CD8-positive, alpha-beta memory T cell (primary cell): Measurements from ENCODE around the gene ITGB1BP2. TPM values are rescaled to one million over a fixed set of nuclear protein-coding genes. Genes with fewer than 3 reads are reported as not detected.
A peak's percentile ranks its signal among the peaks of the same experiment; 100 is the strongest.
"Not testable (repeated sequence)": the region's sequence is repeated elsewhere in the genome, so short reads cannot be mapped to it uniquely, and the experiment has no call there.

Experiments
- CTCF ChIA-PET: fragments of 350-600 bp; sonication (Branson Sonifier 250); formaldehyde crosslinking; loops from one replicate; lab custom pipeline; 2021; ENCODE audit warnings: antibody characterized with exemption; lab: Charles Lee
- POLR2A ChIA-PET: fragments of 350-600 bp; sonication (Branson Sonifier 250); formaldehyde crosslinking; loops from one replicate; lab custom pipeline; 2021; ENCODE audit warnings: antibody characterized with exemption; lab: Charles Lee
- DNase-seq, 5 donors: peaks; one replicate each; pipeline versions ENCODE4 v3.0.0 to v3.0.0-alpha.2; 2020 to 2022; ENCODE audit warnings: mixed read lengths in 1 of 5
- H3K27ac ChIP-seq: one replicate; pipeline ENCODE4 v1.7.0; 2013; ENCODE audit warnings: low read depth, mild to moderate bottlenecking, low read length, moderate library complexity
- H3K27me3 ChIP-seq: 2 replicates; pipeline ENCODE4 v1.7.0; 2013; ENCODE audit warnings: low read length, mild to moderate bottlenecking; ENCODE audit not compliant: insufficient read depth, poor library complexity, severe bottlenecking
- H3K36me3 ChIP-seq: 2 replicates; pipeline ENCODE4 v1.7.0; 2013; ENCODE audit warnings: mild to moderate bottlenecking, low read length, moderate library complexity; ENCODE audit not compliant: insufficient read depth
- H3K4me1 ChIP-seq: 2 replicates; pipeline ENCODE4 v1.7.0; 2013; ENCODE audit warnings: mild to moderate bottlenecking, low read length, moderate library complexity; ENCODE audit not compliant: insufficient read depth
- H3K4me3 ChIP-seq: 2 replicates; pipeline ENCODE4 v1.7.0; 2013; ENCODE audit warnings: mild to moderate bottlenecking, low read length
- H3K9me3 ChIP-seq: 2 replicates; pipeline ENCODE4 v1.7.0; 2013; ENCODE audit warnings: mild to moderate bottlenecking, low read length
- H3K27ac Mint-ChIP-seq, 8 donors: one replicate each; pipeline ENCODE4 v1.8.0; 2020 to 2021; ENCODE audit warnings: mixed read lengths in 8 of 8, mild to moderate bottlenecking in 6 of 8, inconsistent platforms in 3 of 8, moderate library complexity in 3 of 8
- H3K27me3 Mint-ChIP-seq, 2 donors: one replicate each; pipeline ENCODE4 v1.8.0; 2020 to 2021; ENCODE audit warnings: mixed read lengths in 2 of 2, mild to moderate bottlenecking in 1 of 2, moderate library complexity in 1 of 2
- H3K36me3 Mint-ChIP-seq, 3 donors: one replicate each; pipeline ENCODE4 v1.8.0; 2020 to 2021; ENCODE audit warnings: mixed read lengths in 3 of 3, inconsistent platforms in 1 of 3, mild to moderate bottlenecking in 1 of 3
- H3K4me1 Mint-ChIP-seq, 3 donors: one replicate each; pipeline ENCODE4 v1.8.0; 2020 to 2021; ENCODE audit warnings: mixed read lengths in 3 of 3, inconsistent platforms in 1 of 3, mild to moderate bottlenecking in 1 of 3
- H3K4me3 Mint-ChIP-seq, 7 donors: one replicate each; pipeline ENCODE4 v1.8.0; 2020 to 2021; ENCODE audit warnings: mixed read lengths in 7 of 7, mild to moderate bottlenecking in 6 of 7, moderate library complexity in 4 of 7, inconsistent platforms in 2 of 7
- H3K9me3 Mint-ChIP-seq, 5 donors: one replicate each; pipeline ENCODE4 v1.8.0; 2020 to 2022; ENCODE audit warnings: mixed read lengths in 5 of 5, mild to moderate bottlenecking in 3 of 5, moderate library complexity in 2 of 5, inconsistent platforms in 1 of 5
- polyA plus RNA-seq: library from polyadenylated mRNA; unstranded; fragments of 300-500 nt; fragmentation: Illumina TruSeq; gene quantifications from one replicate; pipeline ENCODE4 v1.2.3, GENCODE V29; 2021
- total RNA-seq, 2 experiments: library from RNA; stranded (reverse); gene quantifications; one replicate each; pipeline ENCODE4 v1.2.3, GENCODE V29; 2021

ITGB1BP2 gene
- total and polyA plus RNA-seq, 3 experiments from 2014 or later, result 3.7 to 3.8 TPM; not detected in 1

DNA sequence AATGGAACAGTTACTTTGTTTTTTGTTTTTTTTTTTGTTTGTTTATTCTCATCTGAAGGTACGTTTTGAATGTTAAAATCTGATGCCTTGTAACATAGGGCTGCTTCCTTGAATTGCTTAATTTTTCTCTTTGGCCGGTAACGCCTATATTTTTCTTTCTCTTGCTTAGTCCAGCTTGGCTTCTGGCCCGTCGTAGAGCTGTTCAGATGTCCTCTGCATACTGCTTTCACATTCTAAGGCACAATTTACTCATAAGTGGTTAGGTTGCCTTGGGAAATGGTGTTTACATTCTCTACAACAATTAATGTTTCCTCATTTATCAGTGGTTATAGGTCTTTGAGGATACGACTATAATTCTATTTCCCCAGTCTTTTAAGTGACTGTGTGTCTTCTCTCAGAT, 10.2 kb upstream of the ITGB1BP2 start:
- Histone ChIP-seq H3K9me3 (no peaks in the 10 kb centered on the region), H3K4me1 (no peaks in the 10 kb centered on the region), H3K27ac (no peak overlapping the region), H3K27me3 (no peaks in the 10 kb centered on the region), H3K36me3 (peaks cover 33% of the 10 kb centered on the region), H3K4me3 (no peak overlapping the region)
- Mint-ChIP-seq H3K4me1 (peaks cover 14 to 31% (median 15%) of the 10 kb centered on the region in 3 donors), H3K36me3 (peaks cover 0 to 47% (median 0%) of the 10 kb centered on the region in 3 donors), H3K4me3 (no peak overlapping the region), H3K27ac (peak overlapping the region in 2 of 8 donors; percentile 66 to 73), H3K27me3 (no peaks in the 10 kb centered on the region), H3K9me3 (no peaks in the 10 kb centered on the region)
- POLR2A ChIA-PET, result interaction anchor here (0.7 kb wide), 1 partner anchor 518 kb away, joined by 3 read pairs; no protein-coding TSS in a partner anchor
- DNase-seq, result no peak
- CTCF ChIA-PET, result interaction anchor here (1.7 kb wide), 1 partner anchor 8 kb away, joined by 6 read pairs; the partner anchor contains the start of gene NONO

DNA sequence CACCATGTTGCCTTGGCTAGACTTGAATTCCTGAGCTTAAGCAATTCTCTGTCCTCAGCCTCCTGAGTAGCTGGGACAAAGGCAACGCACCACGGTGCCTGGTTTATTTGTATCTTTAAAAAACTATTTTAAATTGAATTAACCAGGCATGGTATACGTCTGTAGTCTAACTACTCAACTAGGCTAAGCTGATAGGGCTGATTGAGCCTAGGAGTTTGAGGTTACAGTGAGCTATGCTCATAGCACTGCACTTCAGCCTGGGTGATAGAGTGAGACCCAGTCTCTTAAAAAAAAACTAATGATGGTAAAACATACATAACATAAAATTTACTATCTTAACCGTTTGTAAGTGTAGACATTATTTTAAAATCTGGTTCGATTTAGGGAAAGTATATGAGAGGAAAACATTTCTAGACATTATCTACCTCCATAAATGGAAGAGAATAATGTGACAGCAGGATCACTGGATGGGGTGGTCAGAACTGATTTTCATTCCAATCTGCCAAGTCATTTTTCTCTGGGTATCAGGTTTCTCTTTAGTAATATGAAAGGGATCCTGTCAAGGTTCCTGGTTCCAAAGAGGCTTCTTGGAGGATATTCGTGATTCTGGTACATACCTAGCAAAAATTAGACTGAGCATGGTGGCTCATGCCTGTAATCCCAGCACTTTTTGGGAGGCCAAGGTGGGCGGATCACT, 8.7 kb upstream of the ITGB1BP2 start:
- no peak overlapping the region for H3K27ac ChIP-seq
- Mint-ChIP-seq H3K27ac (peak overlapping the region in 1 of 8 donors; percentile 54), H3K27me3 (no peaks in the 10 kb centered on the region), H3K4me1 (peaks cover 8 to 20% (median 8%) of the 10 kb centered on the region in 3 donors), H3K9me3 (no peaks in the 10 kb centered on the region), H3K4me3 (no peak overlapping the region), H3K36me3 (peaks cover 0 to 60% (median 3%) of the 10 kb centered on the region in 3 donors)
- H3K4me3 ChIP-seq, result no peak overlapping the region
- no peak for DNase-seq
- H3K36me3 ChIP-seq, result peaks cover 46% of the 10 kb centered on the region
- no peaks in the 10 kb centered on the region for H3K4me1 ChIP-seq
- H3K27me3 ChIP-seq, result no peaks in the 10 kb centered on the region
- POLR2A ChIA-PET, result no interaction called here
- CTCF ChIA-PET, result interaction anchor here (1.3 to 1.7 kb wide), 2 partner anchors 9 to 114 kb away, joined by 3 to 6 read pairs; partner anchors contain the start of gene NONO
- no peaks in the 10 kb centered on the region for H3K9me3 ChIP-seq

DNA sequence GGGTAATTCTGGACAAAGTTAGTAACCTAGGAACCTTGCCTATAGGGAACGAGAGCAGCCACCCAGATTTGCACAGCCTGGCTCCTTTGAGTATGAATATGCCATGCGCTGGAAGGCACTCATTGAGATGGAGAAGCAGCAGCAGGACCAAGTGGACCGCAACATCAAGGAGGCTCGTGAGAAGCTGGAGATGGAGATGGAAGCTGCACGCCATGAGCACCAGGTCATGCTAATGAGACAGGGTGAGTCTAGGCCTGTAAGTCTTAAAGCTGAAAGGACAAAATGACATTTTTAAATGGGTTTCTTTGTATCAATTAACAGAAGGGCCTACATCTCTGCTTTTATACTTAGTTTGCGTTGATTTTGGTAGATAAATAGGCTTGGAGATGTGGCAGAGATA, 4.7 kb upstream of the ITGB1BP2 start:
- ChIA-PET CTCF (no interaction called here), POLR2A (no interaction called here)
- Histone ChIP-seq H3K27me3 (no peaks in the 10 kb centered on the region), H3K4me1 (no peaks in the 10 kb centered on the region), H3K36me3 (peaks cover 40% of the 10 kb centered on the region), H3K4me3 (no peak overlapping the region), H3K27ac (no peak overlapping the region), H3K9me3 (no peaks in the 10 kb centered on the region)
- Mint-ChIP-seq H3K9me3 (no peaks in the 10 kb centered on the region), H3K27me3 (peaks cover 0 to 10% of the 10 kb centered on the region in 2 donors), H3K4me1 (no peaks in the 10 kb centered on the region), H3K36me3 (peaks cover 2 to 75% (median 7%) of the 10 kb centered on the region in 3 donors), H3K27ac (peak overlapping the region in 1 of 8 donors; percentile 48), H3K4me3 (no peak overlapping the region)
- no peak for DNase-seq

GRCh38 chrX:71298119-71298518, 3.4 kb upstream of the ITGB1BP2 start:
- no peaks in the 10 kb centered on the region for H3K4me1 ChIP-seq
- ChIA-PET POLR2A (interaction anchor here (0.6 kb wide), 1 partner anchor 100 kb away, joined by 4 read pairs; no protein-coding TSS in a partner anchor), CTCF (no interaction called here)
- peaks cover 2 to 66% (median 7%) of the 10 kb centered on the region in 3 donors for H3K36me3 Mint-ChIP-seq
- H3K27ac ChIP-seq, result no peak overlapping the region
- H3K9me3 Mint-ChIP-seq, result no peaks in the 10 kb centered on the region
- H3K36me3 ChIP-seq, result peaks cover 36% of the 10 kb centered on the region
- no peak overlapping the region for H3K4me3 Mint-ChIP-seq
- H3K9me3 ChIP-seq, result no peaks in the 10 kb centered on the region
- no peak for DNase-seq
- peak overlapping the region in 1 of 8 donors; percentile 58 for H3K27ac Mint-ChIP-seq
- H3K4me3 ChIP-seq, result no peak overlapping the region
- H3K27me3 ChIP-seq, result no peaks in the 10 kb centered on the region
- H3K27me3 Mint-ChIP-seq, result peaks cover 0 to 10% of the 10 kb centered on the region in 2 donors
- H3K4me1 Mint-ChIP-seq, result peaks cover 0 to 6% (median 6%) of the 10 kb centered on the region in 3 donors

DNA sequence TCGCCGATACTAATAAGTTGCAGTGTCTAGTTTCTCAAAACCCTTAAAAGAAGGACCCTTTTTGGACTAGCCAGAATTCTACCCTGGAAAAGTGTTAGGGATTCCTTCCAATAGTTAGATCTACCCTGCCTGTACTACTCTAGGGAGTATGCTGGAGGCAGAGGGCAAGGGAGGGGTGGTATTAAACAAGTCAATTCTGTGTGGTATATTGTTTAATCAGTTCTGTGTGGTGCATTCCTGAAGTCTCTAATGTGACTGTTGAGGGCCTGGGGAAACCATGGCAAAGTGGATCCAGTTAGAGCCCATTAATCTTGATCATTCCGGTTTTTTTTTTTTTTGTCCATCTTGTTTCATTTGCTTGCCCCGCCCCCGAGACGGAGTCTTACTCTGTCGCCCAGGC, 1.5 kb upstream of the ITGB1BP2 start:
- not testable (repeated sequence) for H3K9me3 Mint-ChIP-seq

DNA sequence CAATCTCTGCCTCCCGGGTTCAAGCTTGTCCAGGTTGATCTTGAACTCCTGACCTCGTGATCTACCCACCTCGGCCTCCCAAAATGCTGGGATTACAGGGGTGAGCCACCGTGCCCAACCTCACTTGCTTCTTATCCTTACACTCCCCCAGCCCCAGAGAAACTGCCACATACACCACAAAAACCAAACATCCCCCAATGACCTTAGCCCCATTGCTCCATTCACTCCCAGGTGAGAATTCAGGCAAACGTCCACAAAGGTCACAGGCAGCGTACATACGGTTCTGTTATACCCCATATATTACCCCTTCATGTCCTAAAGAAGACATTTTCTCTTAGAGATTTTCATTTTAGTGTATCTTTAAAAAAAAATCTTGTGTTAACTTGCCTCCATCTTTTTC, 1.1 kb upstream of the ITGB1BP2 start:
- H3K27me3 ChIP-seq, H3K27me3 Mint-ChIP-seq, H3K9me3 Mint-ChIP-seq, POLR2A ChIA-PET, H3K4me1 Mint-ChIP-seq, H3K4me3 Mint-ChIP-seq, H3K27ac ChIP-seq, H3K9me3 ChIP-seq, H3K4me3 ChIP-seq, H3K4me1 ChIP-seq, DNase-seq, CTCF ChIA-PET: not testable (repeated sequence)
- Mint-ChIP-seq H3K27ac (peak overlapping the region in 1 of 8 donors; percentile 43), H3K36me3 (peaks cover 2 to 64% (median 7%) of the 10 kb centered on the region in 3 donors)
- peaks cover 26% of the 10 kb centered on the region for H3K36me3 ChIP-seq

More for the DNA sequence above, 1.5 kb upstream of the ITGB1BP2 start:
- H3K4me1 ChIP-seq, H3K27ac ChIP-seq, POLR2A ChIA-PET, H3K9me3 ChIP-seq, H3K27me3 Mint-ChIP-seq, DNase-seq, H3K27ac Mint-ChIP-seq, H3K4me3 Mint-ChIP-seq, H3K4me3 ChIP-seq, H3K27me3 ChIP-seq, CTCF ChIA-PET, H3K4me1 Mint-ChIP-seq: not testable (repeated sequence)
- peaks cover 26% of the 10 kb centered on the region for H3K36me3 ChIP-seq
- H3K36me3 Mint-ChIP-seq, result peaks cover 2 to 62% (median 7%) of the 10 kb centered on the region in 3 donors

GRCh38 chrX:71302461-71303213, 1.1 kb downstream of the ITGB1BP2 start:
- Histone ChIP-seq H3K4me3 (no peak overlapping the region), H3K27ac (no peak overlapping the region), H3K4me1 (no peaks in the 10 kb centered on the region), H3K9me3 (no peaks in the 10 kb centered on the region), H3K27me3 (no peaks in the 10 kb centered on the region), H3K36me3 (peaks cover 5% of the 10 kb centered on the region)
- Mint-ChIP-seq H3K36me3 (peaks cover 2 to 46% (median 4%) of the 10 kb centered on the region in 3 donors), H3K9me3 (no peaks in the 10 kb centered on the region), H3K4me1 (peaks cover 0 to 6% (median 6%) of the 10 kb centered on the region in 3 donors), H3K27ac (peak overlapping the region in 4 of 8 donors; percentile 13 to 61 (median 48)), H3K27me3 (peaks cover 0 to 10% of the 10 kb centered on the region in 2 donors), H3K4me3 (no peak overlapping the region)
- DNase-seq, result no peak
- ChIA-PET POLR2A (interaction anchor here (0.6 kb wide), 1 partner anchor 63 kb away, joined by 3 read pairs; no protein-coding TSS in a partner anchor), CTCF (no interaction called here)

GRCh38 chrX:71304561-71304960, 3.0 kb downstream of the ITGB1BP2 start:
- peaks cover 0 to 6% (median 6%) of the 10 kb centered on the region in 3 donors for H3K4me1 Mint-ChIP-seq
- Histone ChIP-seq H3K27ac (no peak overlapping the region), H3K27me3 (no peaks in the 10 kb centered on the region), H3K36me3 (no peaks in the 10 kb centered on the region), H3K4me1 (no peaks in the 10 kb centered on the region), H3K9me3 (no peaks in the 10 kb centered on the region), H3K4me3 (no peak overlapping the region)
- ChIA-PET POLR2A (no interaction called here), CTCF (no interaction called here)
- H3K9me3 Mint-ChIP-seq, result no peaks in the 10 kb centered on the region
- H3K36me3 Mint-ChIP-seq, result peaks cover 4 to 31% (median 4%) of the 10 kb centered on the region in 3 donors
- H3K27me3 Mint-ChIP-seq, result peaks cover 0 to 6% of the 10 kb centered on the region in 2 donors
- no peak for DNase-seq
- H3K4me3 Mint-ChIP-seq, result no peak overlapping the region
- H3K27ac Mint-ChIP-seq, result peak overlapping the region in 3 of 8 donors; percentile 3 to 56 (median 3)
